ENCODE measurements around the gene PCYT2. TPM values are rescaled to one million over a fixed set of nuclear protein-coding genes. Genes with fewer than 3 reads are reported as not detected.

The PCYT2 gene
- total RNA-seq, 1 experiment from 2014 or later: 55.4 TPM

DNA sequence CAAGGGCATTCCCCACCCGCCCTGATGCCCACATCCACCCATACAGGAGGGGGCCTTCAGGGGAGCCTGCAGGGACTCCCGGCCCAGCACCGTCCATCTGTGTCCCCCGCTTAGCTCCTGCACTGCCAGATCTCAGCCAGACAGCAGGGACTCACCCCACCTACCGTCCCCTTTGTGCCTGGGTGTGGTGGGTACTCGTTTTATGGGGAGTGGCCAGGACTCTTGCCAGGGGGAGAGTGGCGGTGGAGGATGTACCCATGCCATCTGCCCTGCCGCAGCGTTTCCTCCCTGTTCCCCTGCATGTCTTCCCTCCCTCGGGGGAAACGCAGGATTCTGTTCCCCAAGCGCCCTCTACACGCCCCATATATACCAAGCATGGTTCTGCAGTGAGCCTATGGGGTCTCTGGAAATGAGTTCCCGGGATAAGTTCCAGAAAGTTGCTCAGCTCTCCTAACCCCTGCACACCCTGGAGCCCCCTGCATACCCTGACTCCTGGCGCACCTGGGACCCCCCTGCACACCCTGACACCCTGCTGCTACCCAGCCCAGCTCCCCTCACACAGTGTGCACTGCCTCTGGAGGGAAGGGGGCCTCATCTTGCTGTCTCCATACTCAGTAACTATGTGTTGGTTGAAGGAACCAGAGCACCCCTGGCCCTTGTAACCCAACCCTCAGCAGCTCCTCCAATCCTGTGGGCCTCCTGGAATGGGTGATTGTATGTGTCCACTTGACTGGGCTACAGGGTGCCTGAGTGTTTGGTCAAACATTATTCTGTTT is 20.5 kb upstream of the PCYT2 start:
- ChIA-PET POLR2A (ENCODE audit: low non-redundant PET) (no interaction called here), CTCF (no interaction called here)
- intact Hi-C loops (cut with micrococcal nuclease; ENCODE audit: unreplicated experiment): no loop called here

DNA sequence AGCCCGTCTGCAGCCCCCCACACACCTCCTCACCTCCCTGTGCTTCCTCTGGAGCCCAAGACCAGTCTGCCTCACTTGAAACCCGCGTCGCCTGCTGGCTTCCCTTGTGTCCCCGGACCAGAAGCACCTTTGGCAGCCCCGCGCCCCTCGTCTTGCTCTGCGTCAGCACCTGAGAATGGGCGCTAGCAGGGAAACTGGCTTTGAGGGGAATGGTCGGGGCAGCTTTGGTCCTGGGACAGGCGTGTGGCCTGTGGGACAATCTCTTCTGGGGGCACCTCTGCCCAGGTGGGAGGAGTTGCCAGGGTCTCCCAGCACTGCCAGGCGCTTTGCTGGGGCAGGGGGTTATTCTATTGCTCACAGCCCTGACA is 20.0 kb upstream of the PCYT2 start:
- Histone ChIP-seq H3K27me3 (replicated peaks; ENCODE audit: insufficient read depth, low read depth, low read length, poor library complexity) (no peaks in the 10 kb centered on the region), H3K4me3 (ENCODE audit: low read depth, low read length, poor library complexity, severe bottlenecking) (no peak overlapping the region), H3K36me3 (ENCODE audit: insufficient read depth, low read length, poor library complexity, severe bottlenecking) (peaks cover 11% of the 10 kb centered on the region), H3K4me1 (ENCODE audit: insufficient read depth, low read length, poor library complexity, severe bottlenecking) (peaks cover 11% of the 10 kb centered on the region), H3K27ac (ENCODE audit: low read depth, low read length, poor library complexity, severe bottlenecking) (no peak overlapping the region), H3K9me3 (ENCODE audit: low read depth, low read length, poor library complexity, severe bottlenecking) (no peaks in the 10 kb centered on the region)
- CTCF ChIA-PET: no interaction called here
- POLR2A ChIA-PET (ENCODE audit: low non-redundant PET): no interaction called here
- intact Hi-C loops (cut with micrococcal nuclease; ENCODE audit: unreplicated experiment): no loop called here
- no TSS peak for BruUV-seq (replicated peaks)
- TF ChIP-seq CTCF (conservative IDR thresholded peaks at IDR 0.05; ENCODE audit: low read depth, low read length): no peak
- no peak for TF ChIP-seq EZH2 (IDR thresholded peaks at IDR 0.05; ENCODE audit: borderline replicate concordance, low read depth, low read length, poor library complexity, severe bottlenecking)
- DNase-seq (ENCODE audit: low spot score): no peak

More for the DNA sequence above, 20.5 kb upstream of the PCYT2 start:
- H3K4me3 ChIP-seq (ENCODE audit: low read depth, low read length, poor library complexity, severe bottlenecking): no peak overlapping the region
- no peaks in the 10 kb centered on the region for H3K9me3 ChIP-seq (ENCODE audit: low read depth, low read length, poor library complexity, severe bottlenecking)
- no peaks in the 10 kb centered on the region for H3K27me3 ChIP-seq (replicated peaks; ENCODE audit: insufficient read depth, low read depth, low read length, poor library complexity)
- no peak overlapping the region for H3K27ac ChIP-seq (ENCODE audit: low read depth, low read length, poor library complexity, severe bottlenecking)
- H3K4me1 ChIP-seq (ENCODE audit: insufficient read depth, low read length, poor library complexity, severe bottlenecking): peaks cover 11% of the 10 kb centered on the region
- DNase-seq (ENCODE audit: low spot score): peak; percentile 37
- TF ChIP-seq CTCF (conservative IDR thresholded peaks at IDR 0.05; ENCODE audit: low read depth, low read length) (no peak), EZH2 (IDR thresholded peaks at IDR 0.05; ENCODE audit: borderline replicate concordance, low read depth, low read length, poor library complexity, severe bottlenecking) (no peak)
- H3K36me3 ChIP-seq (ENCODE audit: insufficient read depth, low read length, poor library complexity, severe bottlenecking): peaks cover 11% of the 10 kb centered on the region
- no TSS peak for BruUV-seq (replicated peaks)

GRCh38 chr17:81930142-81931125 is 19.2 kb upstream of the PCYT2 start:
- TSS peak; percentile 17 for BruUV-seq (replicated peaks)
- H3K9me3 ChIP-seq (ENCODE audit: low read depth, low read length, poor library complexity, severe bottlenecking): no peaks in the 10 kb centered on the region

More at GRCh38 chr17:81930142-81931125, 19.2 kb upstream of the PCYT2 start:
- no peaks in the 10 kb centered on the region for H3K27me3 ChIP-seq (replicated peaks; ENCODE audit: insufficient read depth, low read depth, low read length, poor library complexity)
- H3K4me3 ChIP-seq (ENCODE audit: low read depth, low read length, poor library complexity, severe bottlenecking): no peak overlapping the region
- intact Hi-C loops (cut with micrococcal nuclease; ENCODE audit: unreplicated experiment): no loop called here
- TF ChIP-seq CTCF (conservative IDR thresholded peaks at IDR 0.05; ENCODE audit: low read depth, low read length): no peak
- ChIA-PET POLR2A (ENCODE audit: low non-redundant PET) (interaction anchor here (0.5 kb wide), 1 partner anchor 29 kb away, joined by 6 read pairs; no protein-coding TSS in a partner anchor), CTCF (no interaction called here)
- no peak overlapping the region for H3K27ac ChIP-seq (ENCODE audit: low read depth, low read length, poor library complexity, severe bottlenecking)
- peaks cover 11% of the 10 kb centered on the region for H3K36me3 ChIP-seq (ENCODE audit: insufficient read depth, low read length, poor library complexity, severe bottlenecking)
- DNase-seq (ENCODE audit: low spot score): no peak
- H3K4me1 ChIP-seq (ENCODE audit: insufficient read depth, low read length, poor library complexity, severe bottlenecking): peaks cover 17% of the 10 kb centered on the region
